Omental fat pad (tissue), 4 donors: ENCODE data around the gene MAP3K1. TPM values are rescaled to one million over a fixed set of nuclear protein-coding genes. Genes with fewer than 3 reads are reported as not detected.
"Not testable (repeated sequence)": the region's sequence is repeated elsewhere in the genome, so short reads cannot be mapped to it uniquely, and the experiment has no call there.

Experiments
- ATAC-seq: fragments of 150-250 bp; one replicate; pipeline ENCODE4 v1.9.1; 2016; ENCODE audit warnings: mild to moderate bottlenecking, moderate library complexity; ENCODE audit not compliant: low FRiP score
- DNase-seq: peaks from one replicate; pipeline ENCODE4 v3.0.0-alpha.2; 2019; ENCODE audit warnings: low spot score
- total RNA-seq, 4 donors: library from RNA; depleted of rRNA; stranded (reverse); fragments of >200 nt; gene quantifications; one replicate each; pipeline ENCODE4 v1.1.0, GENCODE V29; 2016
- TF ChIP-seq, protein P1 (sequence below), 3 donors: fragments of 450-650 bp; IDR thresholded peaks; one replicate each; pipeline ENCODE4 v1.5.1; 2016 to 2017; ENCODE audit warnings: antibody characterized with exemption in 3 of 3, mild to moderate bottlenecking in 3 of 3, moderate library complexity in 2 of 3

MAP3K1 gene
- total RNA-seq, 4 donors from 2014 or later: 13.2 to 31.5 (median 19.0) TPM

DNA sequence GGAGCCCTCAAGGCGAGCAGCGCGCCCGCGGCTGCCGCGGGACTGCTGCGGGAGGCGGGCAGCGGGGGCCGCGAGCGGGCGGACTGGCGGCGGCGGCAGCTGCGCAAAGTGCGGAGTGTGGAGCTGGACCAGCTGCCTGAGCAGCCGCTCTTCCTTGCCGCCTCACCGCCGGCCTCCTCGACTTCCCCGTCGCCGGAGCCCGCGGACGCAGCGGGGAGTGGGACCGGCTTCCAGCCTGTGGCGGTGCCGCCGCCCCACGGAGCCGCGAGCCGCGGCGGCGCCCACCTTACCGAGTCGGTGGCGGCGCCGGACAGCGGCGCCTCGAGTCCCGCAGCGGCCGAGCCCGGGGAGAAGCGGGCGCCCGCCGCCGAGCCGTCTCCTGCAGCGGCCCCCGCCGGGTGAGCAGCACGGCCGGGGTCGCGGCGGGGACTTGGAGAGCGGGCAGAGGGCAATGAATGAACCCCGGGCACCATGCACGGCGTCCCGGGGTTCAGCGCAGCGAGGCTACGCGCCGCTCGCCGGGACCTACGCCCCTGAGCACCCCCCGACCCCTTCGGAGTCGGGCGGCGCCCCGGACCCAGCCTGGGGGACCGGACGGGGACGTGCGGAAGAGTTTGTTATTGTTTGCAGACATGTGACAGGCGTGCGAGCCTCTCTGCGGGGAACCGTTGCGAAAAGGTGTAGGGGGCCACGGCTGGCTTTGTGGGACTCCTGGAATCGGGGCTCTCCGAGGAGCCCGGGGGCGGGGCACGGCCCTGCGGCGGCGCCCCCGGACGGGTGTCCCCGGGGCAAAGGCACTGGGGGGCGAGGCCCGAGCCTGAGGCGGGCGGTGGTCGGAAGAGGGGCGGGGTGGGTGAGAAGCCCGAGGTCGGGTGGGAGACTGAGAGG lies 553 bp downstream of the MAP3K1 start:
- DNase-seq (no peak), ATAC-seq (peak; percentile 29)
- TF ChIP-seq, protein P1, sequence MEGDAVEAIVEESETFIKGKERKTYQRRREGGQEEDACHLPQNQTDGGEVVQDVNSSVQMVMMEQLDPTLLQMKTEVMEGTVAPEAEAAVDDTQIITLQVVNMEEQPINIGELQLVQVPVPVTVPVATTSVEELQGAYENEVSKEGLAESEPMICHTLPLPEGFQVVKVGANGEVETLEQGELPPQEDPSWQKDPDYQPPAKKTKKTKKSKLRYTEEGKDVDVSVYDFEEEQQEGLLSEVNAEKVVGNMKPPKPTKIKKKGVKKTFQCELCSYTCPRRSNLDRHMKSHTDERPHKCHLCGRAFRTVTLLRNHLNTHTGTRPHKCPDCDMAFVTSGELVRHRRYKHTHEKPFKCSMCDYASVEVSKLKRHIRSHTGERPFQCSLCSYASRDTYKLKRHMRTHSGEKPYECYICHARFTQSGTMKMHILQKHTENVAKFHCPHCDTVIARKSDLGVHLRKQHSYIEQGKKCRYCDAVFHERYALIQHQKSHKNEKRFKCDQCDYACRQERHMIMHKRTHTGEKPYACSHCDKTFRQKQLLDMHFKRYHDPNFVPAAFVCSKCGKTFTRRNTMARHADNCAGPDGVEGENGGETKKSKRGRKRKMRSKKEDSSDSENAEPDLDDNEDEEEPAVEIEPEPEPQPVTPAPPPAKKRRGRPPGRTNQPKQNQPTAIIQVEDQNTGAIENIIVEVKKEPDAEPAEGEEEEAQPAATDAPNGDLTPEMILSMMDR (IDR thresholded peaks at IDR 0.05): no peak

DNA sequence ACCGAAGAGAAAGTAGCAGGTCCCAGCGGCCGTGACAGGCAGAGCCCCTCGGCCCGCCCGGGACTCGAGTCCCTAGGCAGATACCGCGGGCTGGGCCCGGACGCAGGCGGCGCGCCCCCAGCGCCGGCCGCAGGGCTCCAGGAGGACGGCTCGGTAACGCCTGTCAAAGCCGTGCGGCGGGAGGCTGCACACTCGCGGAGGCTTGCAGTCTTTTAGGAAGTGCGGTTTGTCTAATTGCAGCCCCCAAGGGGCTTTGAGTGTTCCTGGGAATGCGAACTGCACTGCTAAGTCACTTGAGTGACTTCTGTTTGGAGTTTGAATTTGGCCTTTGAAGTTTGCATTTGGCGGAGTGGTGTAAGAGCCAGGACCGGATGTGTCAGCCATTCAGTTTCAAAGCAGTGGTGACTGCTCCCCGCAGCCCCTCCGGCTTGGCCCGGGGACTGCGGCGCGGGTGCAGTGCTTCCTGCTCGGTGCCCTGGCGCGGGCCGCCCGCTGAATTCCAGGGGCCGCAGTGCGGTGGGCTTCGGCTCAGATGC lies 1.3 kb downstream of the MAP3K1 start:
- TF ChIP-seq, protein P1 (IDR thresholded peaks at IDR 0.05): no peak
- ATAC-seq (peak; percentile 35), DNase-seq (peak; percentile 38)

DNA sequence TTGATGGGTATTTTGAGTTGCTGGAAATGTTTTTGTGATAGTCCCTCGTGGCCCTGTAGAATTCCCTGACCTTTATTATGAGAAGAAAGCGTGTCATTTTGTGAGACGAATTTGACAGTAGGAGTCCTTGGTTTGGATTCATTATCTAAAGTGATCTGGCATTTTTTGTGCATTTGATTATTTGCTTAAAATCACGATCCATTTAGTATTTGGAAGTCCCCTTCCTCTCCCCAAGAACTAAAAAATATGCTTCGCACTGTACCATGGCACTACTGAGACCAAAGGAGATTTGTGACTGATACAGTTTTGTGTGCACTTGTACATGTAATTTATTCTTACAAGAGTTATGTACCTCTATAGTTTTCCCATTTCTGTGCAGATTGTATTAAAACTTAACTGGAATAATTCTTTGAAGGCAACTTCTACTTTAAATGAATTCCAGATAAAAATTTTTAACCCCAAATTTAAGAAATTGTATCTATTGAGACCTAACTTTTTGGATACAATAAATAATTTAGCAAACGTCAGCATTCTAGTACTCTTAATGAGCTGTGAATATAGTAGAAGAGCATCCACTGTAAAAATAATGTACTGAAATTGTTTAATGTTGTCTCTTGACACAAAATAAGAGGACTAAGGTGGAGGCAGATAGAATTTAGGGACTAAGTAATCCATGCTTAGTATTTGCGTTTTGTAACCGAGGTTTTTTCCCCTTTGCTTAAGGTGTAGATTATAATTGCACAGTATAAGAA lies 2.1 kb downstream of the MAP3K1 start:
- TF ChIP-seq, protein P1 (IDR thresholded peaks at IDR 0.05): no peak
- ATAC-seq: no peak
- DNase-seq: no peak

DNA sequence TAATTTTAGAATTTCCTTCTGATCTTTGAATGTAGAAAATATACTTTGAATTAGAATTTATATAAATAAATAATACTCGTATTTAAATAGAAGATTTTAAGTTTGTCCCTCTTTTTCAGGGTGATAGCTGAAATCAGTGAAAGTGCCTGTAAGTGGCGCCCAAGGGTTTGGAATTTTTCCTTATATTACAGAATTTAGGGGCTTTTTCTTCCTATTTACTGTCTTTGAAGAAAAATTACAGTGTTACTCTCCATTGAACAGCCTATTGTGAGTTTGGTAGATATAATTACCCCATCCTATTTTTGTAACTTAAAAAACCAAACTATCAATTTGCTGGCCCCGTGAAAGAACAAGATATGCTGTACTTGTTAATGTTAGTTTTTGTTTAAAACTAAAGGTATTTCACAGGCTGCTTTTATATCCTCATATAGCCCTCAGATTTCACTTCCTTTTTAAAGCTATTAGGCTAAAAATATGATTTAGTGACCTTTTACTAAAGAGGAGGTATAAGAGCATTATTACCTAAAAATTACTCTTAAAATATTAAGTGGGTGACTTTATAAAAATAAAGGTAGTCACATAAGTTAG lies 3.2 kb downstream of the MAP3K1 start:
- DNase-seq (no peak), ATAC-seq (no peak)
- TF ChIP-seq, protein P1 (IDR thresholded peaks at IDR 0.05): no peak

DNA sequence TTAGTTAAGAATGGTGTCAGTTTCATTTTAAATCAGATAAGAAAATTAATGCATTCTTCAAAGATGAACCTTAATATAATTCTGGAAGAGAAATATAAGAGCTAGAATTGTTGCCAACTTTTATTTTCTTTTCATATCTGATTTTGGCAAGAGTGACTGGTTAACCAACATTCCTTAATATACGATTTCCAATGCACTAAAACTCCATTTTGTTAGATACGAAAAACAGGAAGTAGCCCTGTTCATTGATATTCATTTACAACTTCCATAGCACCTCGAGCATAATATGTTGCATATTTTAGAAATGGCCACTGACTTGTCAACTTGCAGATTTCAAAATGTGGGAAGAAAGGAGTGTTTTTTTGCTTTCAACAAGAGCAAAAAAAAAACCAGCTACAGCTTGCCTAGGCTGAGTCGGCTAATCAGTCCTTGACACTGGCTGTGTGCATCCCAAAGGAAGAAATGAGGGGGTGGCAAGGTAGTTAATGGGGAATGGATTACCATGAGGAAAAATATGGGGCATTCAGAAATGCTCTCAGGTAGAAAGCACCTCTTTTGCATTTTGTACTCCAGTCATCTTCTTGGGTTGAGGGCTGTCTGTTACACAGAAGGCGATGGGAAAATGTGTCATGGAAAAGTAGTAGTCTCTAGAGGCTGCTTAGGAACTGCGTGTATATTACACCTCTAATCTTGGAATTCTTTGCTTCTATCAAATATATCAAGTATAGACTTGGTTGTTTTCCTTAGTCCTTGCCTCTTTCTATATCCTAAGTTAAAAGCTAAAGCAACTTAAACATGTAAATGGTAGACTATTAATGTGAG lies 3.9 kb downstream of the MAP3K1 start:
- TF ChIP-seq, protein P1 (IDR thresholded peaks at IDR 0.05): no peak
- no peak for DNase-seq
- no peak for ATAC-seq

DNA sequence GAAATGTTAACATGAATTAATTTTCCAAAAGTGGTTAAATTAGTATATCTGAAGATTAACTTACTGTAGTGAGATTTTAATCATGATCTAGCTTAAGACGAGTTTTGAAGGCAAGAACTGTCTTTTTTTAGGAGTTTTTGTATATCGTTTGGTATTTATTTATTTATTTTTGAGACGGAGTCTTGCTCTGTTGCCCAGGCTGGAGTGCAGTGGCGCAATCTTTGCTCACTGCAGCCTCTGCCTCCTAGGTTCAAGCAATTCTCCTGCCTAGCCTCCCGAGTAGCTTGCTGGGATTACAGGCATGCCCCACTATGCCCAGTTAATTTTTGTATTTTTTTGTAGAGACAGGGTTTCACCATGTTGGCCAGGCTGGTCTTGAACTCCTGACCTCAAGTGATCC lies 6.5 kb downstream of the MAP3K1 start:
- not testable (repeated sequence) for ATAC-seq, DNase-seq
